Activated CD8-positive, alpha-beta memory T cell treated with anti-CD3 and anti-CD28 coated beads, Interleukin-2, amount 50 U/mL, for 4 hours (primary cell): ENCODE results near the gene NFE2L2.
"Not testable (repeated sequence)": the region's sequence is repeated elsewhere in the genome, so short reads cannot be mapped to it uniquely, and the experiment has no call there.

Experiments
- DNase-seq: peaks from one replicate; pipeline ENCODE4 v3.0.0-alpha.2; 2020

The NFE2L2 gene

DNA sequence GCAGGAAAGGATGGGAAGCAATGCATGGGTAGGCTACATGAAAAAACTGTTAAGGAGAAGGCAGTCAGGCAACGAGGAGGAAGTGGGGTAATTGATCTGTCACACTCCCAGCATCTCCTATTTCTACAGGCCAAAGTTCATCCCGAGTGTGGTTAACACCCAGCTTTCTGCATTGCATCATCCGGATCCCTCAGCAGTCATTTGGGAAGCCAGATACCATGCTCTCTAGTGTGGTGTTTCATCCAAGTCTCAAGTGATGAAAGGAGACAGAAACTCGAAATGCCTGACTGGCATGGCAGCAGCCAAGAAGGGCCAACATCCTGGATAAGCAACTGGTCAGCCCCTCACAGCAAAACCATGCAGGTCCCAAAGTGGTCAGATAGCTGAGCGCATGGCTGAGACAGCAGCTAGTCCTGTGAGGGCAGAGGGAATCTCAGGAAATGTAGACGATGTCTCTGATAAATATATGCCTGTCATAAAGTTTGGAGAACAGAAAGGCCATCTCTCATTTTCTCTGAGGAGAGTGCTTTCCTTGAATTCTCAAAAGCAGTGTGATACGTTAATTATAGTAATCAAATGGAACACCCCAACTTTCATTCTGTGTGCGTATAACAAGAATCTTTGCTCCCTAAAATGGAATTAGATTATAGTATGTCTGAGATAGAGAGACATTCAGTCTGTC is 76.8 kb downstream of the NFE2L2 start:
- no peak for DNase-seq

DNA sequence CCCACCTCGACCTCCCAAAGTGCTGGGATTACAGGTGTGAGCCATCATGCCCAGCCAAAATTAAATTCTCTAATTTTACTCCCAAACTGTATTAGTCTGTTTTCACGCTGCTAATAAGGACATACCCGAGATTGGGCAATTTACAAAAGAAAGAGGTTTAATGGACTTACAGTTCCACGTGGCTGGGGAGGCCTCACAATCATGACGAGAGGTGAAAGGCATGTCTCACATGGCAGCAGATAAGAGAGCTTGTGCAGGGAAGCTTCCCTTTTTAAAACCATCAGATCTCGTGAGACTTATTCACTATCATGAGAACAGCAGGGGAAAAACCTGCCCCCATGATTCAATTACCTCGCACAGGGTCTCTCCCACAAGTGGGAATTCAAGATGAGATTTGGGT is 78.5 kb downstream of the NFE2L2 start:
- not testable (repeated sequence) for DNase-seq

DNA sequence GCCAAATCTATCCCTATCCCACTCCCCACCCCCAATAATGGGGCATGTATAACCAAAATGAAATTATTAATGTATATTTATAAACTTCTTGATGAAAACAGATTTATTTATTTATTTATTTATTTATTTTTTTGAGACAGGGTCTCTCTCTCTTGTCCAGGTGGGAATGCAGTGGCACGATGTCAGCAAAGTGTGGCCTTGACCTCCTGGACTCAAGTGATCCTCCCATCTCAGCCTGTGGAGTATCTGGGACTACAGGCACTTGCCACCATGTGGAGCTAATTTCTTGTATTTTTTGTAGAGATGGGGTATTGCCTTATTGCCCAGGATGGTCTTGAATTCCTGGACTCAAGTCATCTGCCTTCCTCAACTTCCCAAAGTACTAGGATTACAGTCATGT is 79.9 kb downstream of the NFE2L2 start:
- no peak for DNase-seq

DNA sequence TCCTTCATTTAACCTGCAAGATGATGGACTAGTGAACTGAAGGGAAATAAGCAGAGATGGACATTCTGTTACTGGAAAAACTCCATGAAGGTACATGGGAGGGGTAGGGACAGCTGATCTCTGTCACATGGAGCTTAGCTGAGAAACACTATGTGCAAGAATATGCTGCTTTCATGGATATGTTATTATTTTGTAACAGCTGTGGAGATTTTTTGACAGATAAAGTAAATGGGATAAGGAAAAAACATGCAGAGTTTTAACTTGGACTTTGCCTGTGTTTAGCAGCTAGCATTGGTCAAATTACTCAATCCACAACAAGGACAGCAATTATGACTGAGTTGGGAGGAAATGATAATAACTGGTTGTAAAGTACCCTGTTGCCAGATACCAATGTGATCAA is 80.7 kb downstream of the NFE2L2 start:
- DNase-seq = no peak
